ENCODE results near the gene PDE8B.

The PDE8B gene

DNA sequence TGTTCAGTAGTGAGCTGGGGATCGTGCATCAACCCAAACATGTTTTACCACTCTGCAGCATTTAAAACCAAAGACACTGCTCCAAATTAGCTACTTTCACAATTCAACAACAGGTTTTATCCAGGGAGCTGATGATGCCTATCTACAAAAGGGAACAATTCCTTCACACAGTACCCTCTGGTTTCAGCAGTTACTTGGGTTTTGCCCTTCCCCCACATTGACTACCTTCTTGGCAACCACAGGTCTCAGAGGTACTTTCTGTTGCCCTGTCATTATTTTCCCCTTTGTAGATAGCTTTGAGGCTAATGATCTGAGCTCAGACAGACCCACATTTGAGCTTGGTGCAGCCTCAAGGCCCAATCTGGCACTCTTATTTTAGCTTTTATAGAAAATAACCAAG is 185.5 kb downstream of the PDE8B start:
- DNase-seq (ENCODE audit: low spot score): no peak
- TF ChIP-seq, protein P1, sequence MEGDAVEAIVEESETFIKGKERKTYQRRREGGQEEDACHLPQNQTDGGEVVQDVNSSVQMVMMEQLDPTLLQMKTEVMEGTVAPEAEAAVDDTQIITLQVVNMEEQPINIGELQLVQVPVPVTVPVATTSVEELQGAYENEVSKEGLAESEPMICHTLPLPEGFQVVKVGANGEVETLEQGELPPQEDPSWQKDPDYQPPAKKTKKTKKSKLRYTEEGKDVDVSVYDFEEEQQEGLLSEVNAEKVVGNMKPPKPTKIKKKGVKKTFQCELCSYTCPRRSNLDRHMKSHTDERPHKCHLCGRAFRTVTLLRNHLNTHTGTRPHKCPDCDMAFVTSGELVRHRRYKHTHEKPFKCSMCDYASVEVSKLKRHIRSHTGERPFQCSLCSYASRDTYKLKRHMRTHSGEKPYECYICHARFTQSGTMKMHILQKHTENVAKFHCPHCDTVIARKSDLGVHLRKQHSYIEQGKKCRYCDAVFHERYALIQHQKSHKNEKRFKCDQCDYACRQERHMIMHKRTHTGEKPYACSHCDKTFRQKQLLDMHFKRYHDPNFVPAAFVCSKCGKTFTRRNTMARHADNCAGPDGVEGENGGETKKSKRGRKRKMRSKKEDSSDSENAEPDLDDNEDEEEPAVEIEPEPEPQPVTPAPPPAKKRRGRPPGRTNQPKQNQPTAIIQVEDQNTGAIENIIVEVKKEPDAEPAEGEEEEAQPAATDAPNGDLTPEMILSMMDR (IDR thresholded peaks at IDR 0.05; ENCODE audit: extremely low read depth, missing control alignments): no peak

DNA sequence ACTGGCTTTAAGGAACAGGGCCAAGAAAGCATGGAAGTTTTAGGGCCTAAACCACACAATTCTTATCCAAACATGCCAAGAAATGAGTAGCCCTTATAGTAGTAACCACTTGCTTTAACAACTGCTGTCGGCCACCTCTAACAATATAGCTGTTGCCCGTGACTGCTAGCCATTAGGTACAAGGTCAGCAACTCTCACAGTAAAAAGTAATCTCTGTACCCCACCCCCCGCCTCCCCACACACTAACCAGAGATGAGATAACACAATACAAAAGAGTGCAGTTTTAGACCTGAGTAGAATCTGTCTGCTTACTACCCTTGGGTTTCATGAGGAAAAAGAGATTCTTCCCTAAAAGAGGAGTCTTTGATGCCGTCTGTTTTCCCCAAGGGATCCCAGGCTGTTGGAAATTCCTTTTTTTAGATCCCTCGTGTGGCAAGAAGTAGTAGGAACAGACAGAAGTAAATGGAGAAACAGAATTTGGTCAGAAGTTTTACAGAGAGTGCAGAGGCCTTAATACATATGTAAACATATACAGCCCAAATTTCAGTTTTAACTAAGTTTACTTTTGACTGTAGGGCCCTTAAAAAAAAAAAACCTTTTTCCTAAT is 187.3 kb downstream of the PDE8B start:
- DNase-seq (ENCODE audit: low spot score): no peak
- TF ChIP-seq, protein P1 (IDR thresholded peaks at IDR 0.05; ENCODE audit: extremely low read depth, missing control alignments): no peak

DNA sequence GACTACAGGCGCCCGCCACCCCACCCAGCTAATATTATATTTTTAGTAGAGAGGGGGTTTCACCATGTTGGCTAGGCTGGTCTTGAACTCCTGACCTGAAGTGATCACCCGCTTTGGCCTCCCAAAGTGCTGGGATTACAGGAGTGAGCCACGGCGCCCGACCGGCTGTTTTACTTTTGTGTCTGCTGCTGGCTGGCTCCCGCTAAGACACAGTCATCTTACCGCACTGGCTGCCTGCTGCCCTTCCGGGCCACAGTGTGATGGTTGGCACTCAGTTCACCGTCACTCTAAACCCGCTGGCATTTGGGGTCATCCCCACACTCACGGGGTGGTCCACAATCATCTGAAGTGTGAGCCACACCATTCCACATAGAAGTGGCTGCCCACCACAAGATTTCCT is 188.0 kb downstream of the PDE8B start:
- TF ChIP-seq, protein P1 (IDR thresholded peaks at IDR 0.05; ENCODE audit: extremely low read depth, missing control alignments): no peak
- no peak for DNase-seq (ENCODE audit: low spot score)

DNA sequence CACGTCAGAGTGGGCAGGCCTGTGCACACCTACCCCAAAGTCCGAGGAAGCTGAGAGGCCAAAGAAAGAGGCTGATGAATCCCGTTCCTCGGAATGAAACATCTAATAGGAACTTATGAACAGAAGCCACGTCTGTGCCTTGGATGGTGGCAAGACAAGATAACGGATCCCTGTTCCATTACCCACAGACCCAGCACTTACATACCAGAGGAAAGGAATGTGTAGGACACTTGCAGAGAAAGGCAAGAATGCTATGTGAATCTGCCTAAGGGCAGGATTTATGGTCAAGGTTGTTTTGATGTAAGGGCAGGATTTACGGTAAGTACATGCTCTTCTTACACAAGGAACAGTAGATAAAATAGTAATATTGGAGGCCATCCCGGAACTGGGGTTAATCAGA is 188.4 kb downstream of the PDE8B start:
- TF ChIP-seq, protein P1 (IDR thresholded peaks at IDR 0.05; ENCODE audit: extremely low read depth, missing control alignments): no peak

DNA sequence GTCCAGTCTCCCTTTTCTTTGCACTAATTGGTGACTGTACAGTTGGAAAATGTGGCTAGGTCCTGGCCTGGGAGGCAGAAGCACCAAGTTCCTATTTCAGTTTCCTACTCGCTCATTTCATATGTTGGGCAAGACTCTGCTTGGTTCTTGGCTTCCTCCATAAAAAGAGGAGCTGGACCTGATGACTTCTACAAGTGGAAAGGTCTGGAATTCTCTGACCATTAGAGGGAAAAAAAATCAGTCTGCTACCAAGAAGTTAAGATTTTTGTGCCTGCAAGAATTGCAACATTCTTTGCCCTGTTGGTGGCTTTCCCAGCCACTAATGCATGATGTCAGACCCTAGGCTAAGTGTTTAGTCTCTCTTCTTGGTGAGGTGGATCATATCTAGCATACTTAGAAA is 190.2 kb downstream of the PDE8B start:
- no peak for DNase-seq (ENCODE audit: low spot score)
- TF ChIP-seq, protein P1 (IDR thresholded peaks at IDR 0.05; ENCODE audit: extremely low read depth, missing control alignments): no peak

More for the DNA sequence above, 188.4 kb downstream of the PDE8B start:
- no peak for DNase-seq (ENCODE audit: low spot score)

DNA sequence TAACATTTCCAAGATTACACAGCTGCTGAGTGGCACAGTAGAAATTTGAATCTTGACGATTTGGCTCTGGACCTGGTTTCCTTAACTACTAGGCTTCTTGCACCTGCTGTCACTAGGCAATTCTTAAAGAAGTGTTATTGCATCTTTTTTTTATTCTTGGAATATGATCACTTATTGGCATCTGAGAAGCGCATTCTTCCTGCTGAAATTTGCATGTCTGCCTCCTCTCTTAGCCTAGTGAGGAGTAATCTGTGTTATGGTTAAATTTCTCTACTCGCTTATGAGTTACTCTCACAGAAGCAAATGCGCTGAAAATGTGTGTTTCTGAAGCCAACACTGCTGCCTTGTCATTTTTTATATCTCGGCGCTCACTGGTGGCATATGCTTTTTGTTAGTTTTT is 192.3 kb downstream of the PDE8B start:
- DNase-seq (ENCODE audit: low spot score): no peak
- TF ChIP-seq, protein P1 (IDR thresholded peaks at IDR 0.05; ENCODE audit: extremely low read depth, missing control alignments): no peak

DNA sequence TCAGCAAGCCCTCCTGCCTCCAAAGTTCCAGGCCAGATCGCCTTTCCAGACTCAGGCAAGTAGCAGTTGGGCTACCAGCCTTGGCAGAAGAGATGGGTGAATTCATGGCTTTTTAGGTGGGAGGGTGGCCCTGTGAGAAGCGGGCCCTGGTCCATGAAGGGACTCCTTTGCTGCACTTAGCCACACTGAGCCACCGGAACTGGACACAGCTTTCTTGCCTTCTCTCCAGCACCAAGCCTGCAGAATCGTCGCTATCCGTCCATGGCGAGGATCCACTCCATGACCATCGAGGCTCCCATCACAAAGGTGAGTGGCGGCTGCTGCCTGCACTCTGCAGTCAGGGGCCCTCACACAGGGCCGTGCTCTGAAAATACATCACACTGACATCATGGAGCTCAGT is 196.7 kb downstream of the PDE8B start:
- TF ChIP-seq, protein P1 (IDR thresholded peaks at IDR 0.05; ENCODE audit: extremely low read depth, missing control alignments): no peak
- no peak for DNase-seq (ENCODE audit: low spot score)
